Neuronal stem cell (in vitro differentiated cells): ENCODE results near the gene LRRC25.

Experiments
- DNase-seq: peaks from one replicate; pipeline ENCODE4 v3.0.0-alpha.2; 2013; ENCODE audit warnings: low spot score
- H2AFZ ChIP-seq: one replicate; pipeline ENCODE4 v1.6.1; 2013; ENCODE audit warnings: mild to moderate bottlenecking, low read length, inconsistent platforms
- H2AK5ac ChIP-seq: 2 replicates; pipeline ENCODE4 v1.6.1; 2013; ENCODE audit warnings: low read depth, mild to moderate bottlenecking, inconsistent platforms, low read length, moderate library complexity, mixed read lengths
- H2BK120ac ChIP-seq: 2 replicates; pipeline ENCODE4 v1.6.1; 2013; ENCODE audit warnings: low read depth, mild to moderate bottlenecking, inconsistent platforms, low read length, moderate library complexity, mixed read lengths
- H2BK12ac ChIP-seq: one replicate; pipeline ENCODE4 v1.6.1; 2013; ENCODE audit warnings: low read length, inconsistent platforms
- H2BK15ac ChIP-seq: 2 replicates; pipeline ENCODE4 v1.6.1; 2013; ENCODE audit warnings: mild to moderate bottlenecking, low read length, inconsistent platforms, mixed read lengths
- H2BK5ac ChIP-seq: one replicate; pipeline ENCODE4 v1.6.1; 2013; ENCODE audit warnings: inconsistent platforms, mild to moderate bottlenecking, low read length, moderate library complexity
- H3K14ac ChIP-seq: one replicate; pipeline ENCODE4 v1.6.1; 2013; ENCODE audit warnings: low read length, inconsistent platforms
- H3K18ac ChIP-seq: 2 replicates; pipeline ENCODE4 v1.6.1; 2013; ENCODE audit warnings: low read length, inconsistent platforms
- H3K23ac ChIP-seq: 2 replicates; pipeline ENCODE4 v1.6.1; 2013; ENCODE audit warnings: low read depth, mild to moderate bottlenecking, mixed read lengths, low read length, inconsistent platforms; ENCODE audit not compliant: poor library complexity
- H3K27ac ChIP-seq: replicated peaks from 3 replicates; pipeline ENCODE4 v1.5.1; 2013; ENCODE audit warnings: low read length, inconsistent platforms
- H3K27me3 ChIP-seq, 3 experiments: 2 replicates each; pipeline ENCODE4 v1.6.1; 2013; ENCODE audit warnings: low read length in 3 of 3, mild to moderate bottlenecking in 2 of 3, inconsistent platforms in 1 of 3, low read depth in 1 of 3, mixed read lengths in 1 of 3, moderate library complexity in 1 of 3; ENCODE audit not compliant: control insufficient read depth in 3 of 3, insufficient read depth in 3 of 3
- H3K36me3 ChIP-seq, 2 donors: replicated peaks in 1 of 2; 2 replicates each; pipeline ENCODE4 v1.6.1; 2013; ENCODE audit warnings: low read length in 2 of 2; ENCODE audit not compliant: control insufficient read depth in 2 of 2, insufficient read depth in 2 of 2
- H3K4ac ChIP-seq: 2 replicates; pipeline ENCODE4 v1.6.1; 2013; ENCODE audit warnings: inconsistent platforms, mild to moderate bottlenecking, low read length, moderate library complexity
- H3K4me1 ChIP-seq, 2 donors: 1 replicate in 1 of 2; 2 replicates in 1 of 2; pipeline ENCODE4 v1.6.1; 2013; ENCODE audit warnings: low read length in 2 of 2, low read depth in 1 of 2; ENCODE audit not compliant: control insufficient read depth in 2 of 2, insufficient read depth in 1 of 2
- H3K4me2 ChIP-seq: one replicate; pipeline ENCODE4 v1.6.1; 2013; ENCODE audit warnings: mild to moderate bottlenecking, low read length, inconsistent platforms; ENCODE audit not compliant: insufficient read depth, poor library complexity, severe bottlenecking
- H3K4me3 ChIP-seq, 2 donors: 2 replicates each; pipeline ENCODE4 v1.5.1; 2013; ENCODE audit warnings: low read length in 2 of 2, mild to moderate bottlenecking in 2 of 2, inconsistent platforms in 1 of 2, moderate library complexity in 1 of 2
- H3K79me1 ChIP-seq: one replicate; pipeline ENCODE4 v1.6.1; 2013; ENCODE audit warnings: low read depth, mild to moderate bottlenecking, inconsistent platforms, low read length, moderate library complexity
- H3K9ac ChIP-seq: one replicate; pipeline ENCODE4 v1.6.1; 2013; ENCODE audit warnings: mild to moderate bottlenecking, low read depth, low read length, inconsistent platforms; ENCODE audit not compliant: poor library complexity
- H3K9me3 ChIP-seq, 2 donors: replicated peaks in 1 of 2; 2 replicates each; pipeline versions ENCODE3 to v1.6.1; 2013; ENCODE audit warnings: low read length in 2 of 2, mild to moderate bottlenecking in 2 of 2, inconsistent platforms in 1 of 2, low read depth in 1 of 2, mixed read lengths in 1 of 2, moderate library complexity in 1 of 2; ENCODE audit not compliant: control insufficient read depth in 2 of 2, insufficient read depth in 1 of 2
- H4K8ac ChIP-seq: one replicate; pipeline ENCODE4 v1.6.1; 2013; ENCODE audit warnings: low read depth, mild to moderate bottlenecking, inconsistent platforms, low read length, moderate library complexity
- H4K91ac ChIP-seq: one replicate; pipeline ENCODE4 v1.6.1; 2013; ENCODE audit warnings: low read length, low read depth, mild to moderate bottlenecking, inconsistent platforms; ENCODE audit not compliant: poor library complexity
- WGBS, 2 donors: extraction: QIAGEN DNeasy Blood & Tissue Kit; methylation state at CpG; one replicate each; pipeline ENCODE4 v1.1.7; 2013; ENCODE audit warnings: missing lambda C conversion rate in 2 of 2, mixed read lengths in 1 of 2; ENCODE audit not compliant: insufficient read length in 2 of 2, insufficient replicate concordance in 1 of 2; ENCODE audit errors: extremely low coverage in 2 of 2; 5-methylcytosine and 5-hydroxymethylcytosine counted together

LRRC25 gene

DNA sequence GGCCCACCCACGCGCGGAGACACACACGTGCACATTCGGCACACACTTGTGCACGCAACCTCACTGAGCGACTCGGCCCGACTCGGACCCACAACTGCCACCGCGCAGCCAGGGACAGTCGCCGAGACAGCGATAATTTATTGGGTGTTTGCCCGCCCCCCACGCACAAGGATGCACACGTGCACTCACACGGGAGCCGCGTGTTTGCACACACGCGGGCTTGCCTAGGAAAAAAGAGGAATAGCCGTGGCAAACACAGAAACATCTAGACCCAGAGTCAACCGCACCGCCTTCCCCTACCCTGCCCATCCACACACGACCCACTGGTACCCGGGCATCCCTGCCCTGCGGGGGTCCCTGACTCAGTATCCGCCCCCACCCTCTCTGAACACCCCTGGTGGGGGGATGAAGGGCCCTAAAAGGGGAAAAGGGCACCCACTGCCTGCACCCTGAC lies 20.6 kb upstream of the LRRC25 start:
- H2AFZ ChIP-seq = peak overlapping the region; percentile 88
- no peak overlapping the region for H3K14ac ChIP-seq
- DNase-seq = no peak
- H3K27me3 ChIP-seq = peaks cover 0 to 20% (median 0%) of the 10 kb centered on the region in 3 experiments
- peaks cover 27 to 60% of the 10 kb centered on the region in 2 donors for H3K4me1 ChIP-seq
- peak overlapping the region; percentile 89 for H2BK5ac ChIP-seq
- peak overlapping the region; percentile 91 for H2AK5ac ChIP-seq
- peak overlapping the region; percentile 100 for H2BK12ac ChIP-seq
- H3K4ac ChIP-seq = peak overlapping the region; percentile 69
- peak overlapping the region; percentile 82 for H3K9ac ChIP-seq
- no peak overlapping the region for H3K27ac ChIP-seq
- peak overlapping the region; percentile 92 for H2BK15ac ChIP-seq
- peak overlapping the region; percentile 56 for H4K91ac ChIP-seq
- no CpG with 5 or more reads among the region's 30 CpGs for WGBS, 2 donors
- H3K79me1 ChIP-seq = peaks cover 7% of the 10 kb centered on the region
- H3K23ac ChIP-seq = peak overlapping the region; percentile 94
- no peak overlapping the region for H4K8ac ChIP-seq
- peak overlapping the region; percentile 40 to 69 for H3K4me3 ChIP-seq
- H2BK120ac ChIP-seq = peak overlapping the region; percentile 29
- H3K9me3 ChIP-seq = peaks cover 0 to 2% of the 10 kb centered on the region in 2 donors
- peak overlapping the region; percentile 58 for H3K4me2 ChIP-seq
- peak overlapping the region; percentile 98 for H3K18ac ChIP-seq
- H3K36me3 ChIP-seq = peaks cover 0 to 9% of the 10 kb centered on the region in 2 donors

GRCh38 chr19:18417250-18418028 lies 20.0 kb upstream of the LRRC25 start:
- WGBS, 2 donors = no CpG with 5 or more reads among the region's 53 CpGs

GRCh38 chr19:18416778-18417249 lies 19.4 kb upstream of the LRRC25 start:
- H3K4ac ChIP-seq = peak overlapping the region; percentile 26
- DNase-seq = peak; percentile 77
- peak overlapping the region; percentile 86 for H3K18ac ChIP-seq
- H3K4me3 ChIP-seq = peak overlapping the region; percentile 43 to 67
- no peak overlapping the region for H2BK12ac ChIP-seq
- H2BK5ac ChIP-seq = peak overlapping the region; percentile 89
- peak overlapping the region; percentile 18 for H2BK120ac ChIP-seq
- peak overlapping the region; percentile 72 for H3K4me2 ChIP-seq
- peaks cover 7% of the 10 kb centered on the region for H3K79me1 ChIP-seq
- H2AK5ac ChIP-seq = peak overlapping the region; percentile 100
- H4K91ac ChIP-seq = no peak overlapping the region
- H2AFZ ChIP-seq = peak overlapping the region; percentile 88
- peaks cover 0 to 20% (median 0%) of the 10 kb centered on the region in 3 experiments for H3K27me3 ChIP-seq
- no peaks in the 10 kb centered on the region for H3K36me3 ChIP-seq
- no peak overlapping the region for H3K9ac ChIP-seq
- no peak overlapping the region for H4K8ac ChIP-seq
- H3K23ac ChIP-seq = peak overlapping the region; percentile 80
- WGBS, 2 donors = no CpG with 5 or more reads among the region's 44 CpGs
- H3K4me1 ChIP-seq = peaks cover 27 to 56% of the 10 kb centered on the region in 2 donors
- H2BK15ac ChIP-seq = peak overlapping the region; percentile 98
- peaks cover 0 to 2% of the 10 kb centered on the region in 2 donors for H3K9me3 ChIP-seq
- no peak overlapping the region for H3K14ac ChIP-seq
- H3K27ac ChIP-seq = peak overlapping the region; percentile 75

More at GRCh38 chr19:18417250-18418028, 20.0 kb upstream of the LRRC25 start:
- Histone ChIP-seq H3K4ac (peak overlapping the region; percentile 69), H3K14ac (no peak overlapping the region), H3K4me1 (peaks cover 27 to 56% of the 10 kb centered on the region in 2 donors), H3K36me3 (peaks cover 0 to 3% of the 10 kb centered on the region in 2 donors), H3K27me3 (peaks cover 0 to 20% (median 0%) of the 10 kb centered on the region in 3 experiments), H2AK5ac (peak overlapping the region; percentile 100), H3K79me1 (peaks cover 7% of the 10 kb centered on the region), H3K4me3 (peak overlapping the region; percentile 43 to 69), H3K4me2 (peak overlapping the region; percentile 60), H2BK12ac (peak overlapping the region; percentile 100), H3K23ac (peak overlapping the region; percentile 94), H3K9ac (peak overlapping the region; percentile 82), H3K18ac (peak overlapping the region; percentile 98), H2BK120ac (peak overlapping the region; percentile 29), H2BK15ac (peak overlapping the region; percentile 98), H2BK5ac (peak overlapping the region; percentile 89), H4K8ac (no peak overlapping the region), H2AFZ (peak overlapping the region; percentile 88), H3K27ac (peak overlapping the region; percentile 50), H3K9me3 (peaks cover 0 to 2% of the 10 kb centered on the region in 2 donors), H4K91ac (peak overlapping the region; percentile 38)
- peak; percentile 67 for DNase-seq
